ENCODE results near the gene EAF2. TPM values are rescaled to one million over a fixed set of nuclear protein-coding genes. Genes with fewer than 3 reads are reported as not detected.

EAF2 gene
- total RNA-seq, 2 experiments from 2014 or later, result 8.2 to 9.3 TPM

GRCh38 chr3:121916189-121916588, 81.2 kb downstream of the EAF2 start:
- H3K4me3 Mint-ChIP-seq, result no peak overlapping the region
- no peak for DNase-seq
- H3K9me3 Mint-ChIP-seq, result no peaks in the 10 kb centered on the region
- no peak overlapping the region for H3K27ac Mint-ChIP-seq
- peaks cover 4% of the 10 kb centered on the region for H3K36me3 Mint-ChIP-seq (ENCODE audit: low read depth)
- intact Hi-C loops (cut with micrococcal nuclease), result no loop called here
- CTCF ChIA-PET, result no interaction called here
- no peaks in the 10 kb centered on the region for H3K27me3 Mint-ChIP-seq (ENCODE audit: low read depth)
- no peaks in the 10 kb centered on the region for H3K4me1 Mint-ChIP-seq (ENCODE audit: low read depth)

- H3K4me1 Mint-ChIP-seq (ENCODE audit: low read depth), result no peaks in the 10 kb centered on the region
- no peak for DNase-seq
- intact Hi-C loops (cut with micrococcal nuclease), result no loop called here
- no peaks in the 10 kb centered on the region for H3K9me3 Mint-ChIP-seq
- H3K27me3 Mint-ChIP-seq (ENCODE audit: low read depth), result no peaks in the 10 kb centered on the region
- CTCF ChIA-PET, result no interaction called here
- H3K4me3 Mint-ChIP-seq, result no peak overlapping the region
- peaks cover 8% of the 10 kb centered on the region for H3K36me3 Mint-ChIP-seq (ENCODE audit: low read depth)
- no peak overlapping the region for H3K27ac Mint-ChIP-seq
Observed at GRCh38 chr3:121918779-121919483, 83.9 kb downstream of the EAF2 start.

GRCh38 chr3:121924734-121925133, 89.7 kb downstream of the EAF2 start:
- intact Hi-C loops (cut with micrococcal nuclease), result no loop called here
- Mint-ChIP-seq H3K9me3 (no peaks in the 10 kb centered on the region), H3K36me3 (ENCODE audit: low read depth) (peaks cover 4% of the 10 kb centered on the region), H3K27me3 (ENCODE audit: low read depth) (no peaks in the 10 kb centered on the region), H3K4me3 (no peak overlapping the region), H3K4me1 (ENCODE audit: low read depth) (no peaks in the 10 kb centered on the region), H3K27ac (no peak overlapping the region)
- DNase-seq, result no peak
- CTCF ChIA-PET, result no interaction called here

- intact Hi-C loops (cut with micrococcal nuclease), result no loop called here
- H3K27me3 Mint-ChIP-seq (ENCODE audit: low read depth), result no peaks in the 10 kb centered on the region
- H3K4me3 Mint-ChIP-seq, result no peak overlapping the region
- H3K9me3 Mint-ChIP-seq, result no peaks in the 10 kb centered on the region
- no peak overlapping the region for H3K27ac Mint-ChIP-seq
- no peak for DNase-seq
- CTCF ChIA-PET, result no interaction called here
- H3K4me1 Mint-ChIP-seq (ENCODE audit: low read depth), result no peaks in the 10 kb centered on the region
- H3K36me3 Mint-ChIP-seq (ENCODE audit: low read depth), result peaks cover 4% of the 10 kb centered on the region
Observed at GRCh38 chr3:121926380-121926779, 91.4 kb downstream of the EAF2 start.

Other genes starting within 250 kb of the EAF2 start
- gene FBXO40, start 241.8 kb upstream of the EAF2 start, total RNA-seq, result not detected
- 100 to 1,000 TPM; 240 to 248 TPM for gene HCLS1, start 174.3 kb upstream of the EAF2 start, total RNA-seq
- 10 to 100 TPM; 18.2 to 19.7 TPM for gene GOLGB1, start 85.5 kb upstream of the EAF2 start, total RNA-seq
- 10 to 100 TPM; 36.5 to 37.8 TPM for gene IQCB1, start 149 bp upstream of the EAF2 start, total RNA-seq
- 1 to 10 TPM in 1 of 2 experiments, under 1 TPM in 1; 0.49 to 1.5 TPM for gene SLC15A2, start 59.2 kb downstream of the EAF2 start, total RNA-seq
- gene ILDR1, start 187.0 kb downstream of the EAF2 start, total RNA-seq, result not detected
- gene CD86, start 220.2 kb downstream of the EAF2 start, total RNA-seq, result not detected